Parietal lobe (tissue), 2 donors: ENCODE results near the gene IGFBP6. TPM values are rescaled to one million over a fixed set of nuclear protein-coding genes. Genes with fewer than 3 reads are reported as not detected.

Experiments used
- small RNA-seq: library from RNA; depleted of rRNA; stranded (forward); fragments of <200 nt; gene quantifications from one replicate; pipeline ENCODE3, GENCODE V24; 2014; ENCODE audit warnings: low replicate concordance
- total RNA-seq: library from RNA; depleted of rRNA; stranded (reverse); fragments of >200 nt; gene quantifications from one replicate; pipeline ENCODE4 v1.2.3, GENCODE V29; 2014

Gene IGFBP6, protein sequence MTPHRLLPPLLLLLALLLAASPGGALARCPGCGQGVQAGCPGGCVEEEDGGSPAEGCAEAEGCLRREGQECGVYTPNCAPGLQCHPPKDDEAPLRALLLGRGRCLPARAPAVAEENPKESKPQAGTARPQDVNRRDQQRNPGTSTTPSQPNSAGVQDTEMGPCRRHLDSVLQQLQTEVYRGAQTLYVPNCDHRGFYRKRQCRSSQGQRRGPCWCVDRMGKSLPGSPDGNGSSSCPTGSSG
- total RNA-seq, result 3.8 TPM

GRCh38 chr12:53097564-53098353 is at the start of gene IGFBP6:
Gene IGFBP6, plus strand, starts transcription at chr12:53097667. Its CDS starts 51 bp downstream, at chr12:53097718.

DNA sequence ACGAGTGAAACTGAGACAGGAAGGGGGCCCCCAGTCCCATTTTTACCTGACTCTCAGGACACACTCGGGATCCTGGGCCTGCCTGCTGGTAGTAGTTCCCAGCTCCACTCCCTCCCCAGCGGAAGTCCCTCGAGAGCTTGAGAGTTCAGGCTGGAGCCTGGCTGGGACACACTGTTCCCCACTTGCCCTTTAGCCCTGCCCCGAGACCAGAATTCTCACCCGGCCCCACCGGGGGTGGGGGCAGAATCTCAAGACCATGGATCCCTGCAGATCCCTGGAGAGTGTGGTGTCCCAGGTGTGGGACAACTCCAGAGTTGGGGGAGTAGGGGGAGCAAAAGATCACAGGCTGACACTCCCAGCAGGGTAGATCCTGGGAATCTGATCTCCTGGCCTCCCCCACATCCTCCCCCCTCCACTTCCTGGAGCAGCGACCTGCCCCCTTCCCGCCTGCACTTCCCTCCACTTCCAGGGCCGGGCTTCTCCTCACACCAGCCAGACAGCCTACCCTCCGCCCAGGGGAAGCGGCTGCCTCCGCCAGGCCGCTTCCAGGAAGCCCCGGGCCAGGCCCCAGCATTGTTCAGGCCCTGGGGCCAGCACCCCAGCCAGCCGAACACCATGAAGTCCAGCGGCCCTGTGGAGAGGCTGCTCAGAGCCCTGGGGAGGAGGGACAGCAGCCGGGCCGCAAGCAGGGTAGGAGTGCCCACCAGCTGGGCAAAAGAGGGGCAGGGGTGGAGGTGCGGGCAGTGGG is 47.7 kb upstream of the IGFBP6 start, which contains the start of gene TNS2:
Gene TNS2 (plus strand): TSS at position 495 of the 748 bp plus-strand sequence. CDS start 121 bp downstream, at position 616.

DNA sequence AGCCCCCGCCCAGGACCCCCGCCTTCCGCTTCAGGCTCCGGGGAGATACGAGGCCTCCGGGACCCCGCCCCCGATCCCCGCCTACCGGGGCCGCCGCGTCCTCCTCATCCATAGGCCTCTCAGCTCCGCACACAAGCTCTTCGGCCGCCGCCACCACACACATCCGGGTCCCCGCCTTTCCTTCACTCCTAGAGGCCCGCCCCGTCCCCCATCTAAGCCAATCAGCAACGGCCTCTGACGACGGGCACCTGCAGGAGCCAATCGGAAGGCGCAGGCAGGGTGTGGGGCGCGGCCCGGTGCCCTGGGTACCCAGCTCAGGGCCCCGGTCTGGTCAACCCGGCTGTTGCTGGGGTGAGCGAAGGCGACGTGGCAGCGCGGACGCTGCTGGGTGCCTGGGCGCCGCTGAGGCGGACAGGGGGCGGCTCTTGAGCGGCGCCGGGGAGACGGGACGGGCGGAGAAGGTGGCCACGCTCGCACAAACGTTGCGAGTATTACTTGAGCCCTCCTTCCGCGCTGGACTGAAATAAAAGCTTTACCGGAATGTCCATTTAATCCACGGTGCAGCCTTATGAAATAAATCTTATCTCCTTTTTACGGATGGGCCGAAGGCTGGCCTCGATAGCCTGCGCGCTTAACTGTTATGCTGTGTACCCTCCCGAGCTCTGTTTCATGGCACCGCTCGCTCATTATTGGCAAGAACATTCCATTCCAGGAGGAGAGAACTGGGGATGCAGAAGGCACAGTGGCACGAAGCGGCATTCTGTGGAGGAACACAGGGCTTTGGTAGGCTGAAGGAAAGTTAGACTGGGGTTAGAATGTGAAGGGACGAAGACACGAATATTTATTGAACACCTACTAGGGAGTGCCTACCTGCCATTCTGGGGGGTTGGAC is 18.0 kb upstream of the IGFBP6 start, which contains the start of gene SPRYD3:
Gene SPRYD3 (minus strand): TSS at position 165 of the 892 bp plus-strand sequence. CDS start 57 bp downstream, at position 108.

DNA sequence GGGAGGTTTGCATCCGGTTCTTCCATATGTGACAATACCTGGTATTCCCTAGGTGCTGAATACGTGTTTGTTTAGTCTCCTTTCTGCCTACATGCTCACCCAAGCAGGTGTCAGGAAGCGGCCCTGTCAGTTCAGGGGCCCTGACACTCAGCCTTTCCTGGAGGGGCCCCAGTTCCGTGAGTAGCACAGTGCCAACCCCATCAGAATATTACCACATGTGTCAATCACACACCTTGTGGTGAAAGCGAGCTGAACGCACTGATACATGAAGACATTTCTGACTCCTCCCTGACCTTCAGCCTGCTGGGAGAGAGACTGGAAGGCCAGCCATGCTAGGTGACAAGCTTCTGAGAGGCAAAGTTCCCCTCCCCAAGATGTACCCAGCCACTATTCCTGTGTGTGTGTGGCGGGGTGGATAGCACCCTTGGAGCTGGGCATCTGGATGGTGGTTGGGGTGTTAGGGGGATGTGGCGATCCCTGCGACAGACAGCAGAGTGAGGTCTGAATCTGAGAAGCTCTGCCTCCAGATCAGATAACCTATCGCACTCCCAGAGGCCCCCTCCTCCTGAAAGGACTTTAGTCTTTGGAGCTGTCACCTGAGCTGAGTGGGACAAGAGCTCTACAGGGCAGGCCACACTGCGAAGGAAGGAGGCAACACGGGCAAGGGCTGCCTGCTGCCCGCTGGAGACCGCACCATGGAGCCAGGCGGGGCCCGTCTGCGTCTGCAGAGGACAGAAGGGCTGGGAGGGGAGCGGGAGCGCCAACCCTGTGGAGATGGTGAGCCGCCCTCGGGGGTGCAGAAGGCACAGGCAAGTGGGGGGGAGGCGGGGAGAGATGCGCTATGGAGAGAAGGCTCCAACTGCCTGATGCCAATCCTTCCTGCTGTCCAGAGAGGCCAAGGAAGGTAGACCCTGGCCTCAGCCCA is 5.7 kb downstream of the IGFBP6 start, which contains the start of gene SOAT2:
Gene SOAT2 (plus strand): TSS at position 604 of the 925 bp plus-strand sequence. CDS start 92 bp downstream, at position 696.

Small RNA genes within 50 kb of the gene (small RNA-seq; reads per million reads assigned to genes)
- gene HIGD1AP1 (not detected), gene MIR6757 (not detected), gene RNU6-333P (not detected)

Other genes with a start within 250 kb of the IGFBP6 start
- not detected for gene KRT78, start 248.7 kb upstream of the IGFBP6 start, total RNA-seq
- gene KRT8, start 192.6 kb upstream of the IGFBP6 start, total RNA-seq, result not detected
- 1.3 TPM for gene KRT18, start 148.5 kb upstream of the IGFBP6 start, total RNA-seq
- gene EIF4B, start 91.2 kb upstream of the IGFBP6 start, total RNA-seq, result 763 TPM
- gene TNS2, start 47.6 kb upstream of the IGFBP6 start, total RNA-seq, result 31.6 TPM
- gene SPRYD3, start 18.3 kb upstream of the IGFBP6 start, total RNA-seq, result 24.1 TPM
- gene SOAT2, start 5.8 kb downstream of the IGFBP6 start, total RNA-seq, result not detected
- 23.2 TPM for gene ZNF740, start 83.1 kb downstream of the IGFBP6 start, total RNA-seq
- gene CSAD, start 83.3 kb downstream of the IGFBP6 start, total RNA-seq, result 52.9 TPM
- gene ITGB7, start 109.6 kb downstream of the IGFBP6 start, total RNA-seq, result not detected
- 5.0 TPM for gene RARG, start 134.5 kb downstream of the IGFBP6 start, total RNA-seq
- gene ESPL1, start 170.6 kb downstream of the IGFBP6 start, total RNA-seq, result 2.8 TPM
- gene PFDN5, start 197.9 kb downstream of the IGFBP6 start, total RNA-seq, result 432 TPM
- gene MYG1, start 202.0 kb downstream of the IGFBP6 start, total RNA-seq, result 46.3 TPM
- 38.8 TPM for gene AAAS, start 223.9 kb downstream of the IGFBP6 start, total RNA-seq
- gene SP7, start 238.7 kb downstream of the IGFBP6 start, total RNA-seq, result 0.31 TPM